ELF-1 (cell line): ENCODE results near the gene ZDHHC14.
A peak's percentile ranks its signal among the peaks of the same experiment; 100 is the strongest.
"Not testable (repeated sequence)": the region's sequence is repeated elsewhere in the genome, so short reads cannot be mapped to it uniquely, and the experiment has no call there.

Source experiments
- DNase-seq: peaks from one replicate; pipeline ENCODE4 v3.0.0-alpha.2; 2016; ENCODE audit warnings: low read depth, low spot score

Gene ZDHHC14

DNA sequence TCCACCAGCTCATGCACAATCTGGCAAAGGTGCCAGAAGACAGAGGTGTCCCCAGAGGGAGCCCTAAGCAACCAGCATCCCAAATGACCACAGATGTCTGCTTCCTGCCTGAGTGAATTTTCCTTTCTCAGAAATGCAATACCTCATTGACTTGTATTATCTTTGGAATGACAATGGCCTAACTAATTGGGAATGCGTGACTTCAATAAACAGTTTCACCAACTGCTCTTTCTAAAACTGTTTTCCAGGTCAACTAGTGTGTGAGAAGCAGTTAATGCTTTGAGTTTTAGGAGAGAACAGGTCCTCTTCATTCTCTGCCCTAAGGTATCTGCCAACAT, 333.1 kb downstream of the ZDHHC14 start:
- DNase-seq, result no peak

GRCh38 chr6:157715728-157716164, 334.8 kb downstream of the ZDHHC14 start:
- DNase-seq, result peak; percentile 50

DNA sequence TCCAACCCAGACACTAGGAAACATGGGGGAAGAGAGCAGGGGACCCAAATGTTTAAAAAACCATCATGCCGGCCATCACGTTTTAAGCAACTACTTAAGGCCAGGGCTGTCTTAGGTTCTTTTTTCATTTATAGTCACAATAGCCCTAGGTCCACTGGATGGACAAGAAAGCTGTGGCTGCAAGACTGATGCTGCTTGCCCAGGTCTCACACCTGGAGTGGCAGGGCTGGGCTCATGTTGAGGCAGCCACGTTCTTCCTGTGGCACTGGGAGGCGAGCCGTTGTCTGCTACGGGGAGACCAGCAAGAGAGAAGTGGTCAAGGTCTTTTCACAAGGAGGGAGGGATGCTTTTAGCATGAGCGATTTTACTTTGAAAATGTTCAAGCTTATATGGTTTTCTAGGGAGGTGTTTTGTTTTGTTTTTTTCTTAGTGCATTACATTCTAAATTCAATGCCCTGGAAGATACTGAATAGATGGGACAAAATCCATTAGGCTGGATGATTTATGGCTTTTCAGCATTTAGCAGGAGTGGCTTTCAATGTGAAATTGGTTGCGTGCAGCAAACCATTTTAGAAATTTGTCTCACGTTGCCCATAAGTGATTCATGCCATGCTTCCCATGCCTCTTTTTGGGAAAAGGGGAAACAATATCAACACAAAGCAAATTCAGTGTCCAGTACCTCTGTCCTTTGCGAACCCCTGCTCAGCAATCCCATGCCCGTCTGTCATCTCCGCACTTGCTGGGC, 335.4 kb downstream of the ZDHHC14 start:
- no peak for DNase-seq

- DNase-seq, result peak; percentile 36
Measured at GRCh38 chr6:157717340-157717748, 336.4 kb downstream of the ZDHHC14 start.

GRCh38 chr6:157718503-157719187, 337.7 kb downstream of the ZDHHC14 start:
- DNase-seq, result no peak

DNA sequence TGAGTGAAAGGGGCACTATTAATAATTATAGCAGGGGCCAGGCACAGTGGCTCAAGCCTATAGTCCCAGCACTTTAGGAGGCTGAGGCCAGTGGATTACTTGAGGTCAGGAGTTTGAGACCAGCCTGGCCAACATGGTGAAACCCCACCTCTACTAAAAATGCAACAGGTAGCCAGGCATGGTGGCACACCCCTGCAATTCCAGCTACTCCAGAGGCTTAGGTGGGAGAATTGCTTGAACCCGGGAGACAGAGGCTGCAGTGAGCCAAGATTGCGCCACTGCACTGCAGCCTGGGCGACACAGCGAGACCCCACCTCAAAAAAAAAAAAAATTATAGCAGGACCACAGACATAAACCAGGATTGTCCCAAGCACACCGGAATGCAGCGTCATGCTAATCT, 340.0 kb downstream of the ZDHHC14 start:
- not testable (repeated sequence) for DNase-seq

GRCh38 chr6:157721426-157721825, 340.4 kb downstream of the ZDHHC14 start:
- DNase-seq, result peak; percentile 43

DNA sequence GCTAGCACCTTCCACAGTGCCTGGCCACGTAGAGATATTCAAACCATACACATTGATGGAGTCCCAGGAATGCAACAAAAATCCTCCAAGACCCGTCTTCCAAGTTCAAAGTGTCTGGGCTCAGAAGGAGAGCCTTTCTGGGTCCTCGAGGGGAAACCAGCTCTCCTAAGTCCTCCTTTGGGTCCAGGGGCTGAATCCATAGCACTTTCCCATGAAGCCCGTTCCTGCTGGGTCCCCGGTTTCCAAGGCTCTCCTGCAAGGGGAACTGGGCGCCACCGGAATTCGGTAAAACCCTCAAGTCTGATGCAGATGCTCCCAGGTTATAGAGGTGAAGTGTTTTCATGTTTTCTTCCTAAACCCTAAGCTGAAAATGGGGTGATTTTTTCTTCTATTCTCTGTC, 340.8 kb downstream of the ZDHHC14 start:
- DNase-seq, result no peak

DNA sequence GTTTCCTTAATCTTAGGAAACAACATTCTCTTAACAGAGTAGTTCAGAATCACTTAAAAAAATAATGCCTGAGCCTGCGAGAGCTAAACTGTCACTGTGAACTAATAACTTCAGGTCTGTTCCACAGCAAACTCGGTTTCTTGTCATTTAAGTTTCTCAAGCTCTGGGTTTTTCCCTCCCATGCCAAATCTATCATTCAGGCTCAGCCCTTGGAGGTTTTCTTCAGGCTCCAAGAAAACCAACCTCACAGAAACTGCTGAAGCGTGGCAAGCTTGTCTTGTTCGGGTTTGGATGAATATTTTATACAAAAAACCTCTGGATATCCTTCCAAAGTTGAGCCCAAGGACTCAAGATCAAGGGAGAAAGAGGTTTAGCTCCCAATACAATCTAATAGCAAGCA, 342.4 kb downstream of the ZDHHC14 start:
- no peak for DNase-seq

GRCh38 chr6:157724138-157724820, 343.3 kb downstream of the ZDHHC14 start:
- no peak for DNase-seq

GRCh38 chr6:157724960-157725741, 344.2 kb downstream of the ZDHHC14 start:
- DNase-seq, result no peak

GRCh38 chr6:157725836-157726235, 344.8 kb downstream of the ZDHHC14 start:
- no peak for DNase-seq

- DNase-seq, result no peak
Measured at GRCh38 chr6:157726892-157727628, 346.1 kb downstream of the ZDHHC14 start.
